ENCODE measurements around the gene GSX2.
A peak's percentile ranks its signal among the peaks of the same experiment; 100 is the strongest.
"Not testable (repeated sequence)": the region's sequence is repeated elsewhere in the genome, so short reads cannot be mapped to it uniquely, and the experiment has no call there.

Gene GSX2

GRCh38 chr4:54099748-54100574, at the start of gene GSX2:
Gene GSX2 (plus strand): TSS chr4:54100163. CDS start chr4:54100345, 182 bp downstream.
- DNase-seq: peak in 10 of 56 donors; percentile 7 to 56 (median 23)

GRCh38 chr4:54050214-54050904, 49.6 kb upstream of the GSX2 start:
- DNase-seq: no peak

GRCh38 chr4:54053322-54053721, 46.6 kb upstream of the GSX2 start:
- DNase-seq: not testable (repeated sequence)

GRCh38 chr4:54054501-54054900, 45.5 kb upstream of the GSX2 start:
- no peak for DNase-seq

- DNase-seq: no peak
These were observed 44.5 kb upstream of the GSX2 start for GRCh38 chr4:54055494-54055893.

GRCh38 chr4:54056360-54056759, 43.6 kb upstream of the GSX2 start:
- no peak for DNase-seq

- no peak for DNase-seq
These were observed 41.8 kb upstream of the GSX2 start for GRCh38 chr4:54058171-54058570.

GRCh38 chr4:54060116-54060515, 39.8 kb upstream of the GSX2 start:
- DNase-seq: no peak

GRCh38 chr4:54061067-54061466, 38.9 kb upstream of the GSX2 start:
- DNase-seq: no peak

- DNase-seq: no peak
These were observed 38.1 kb upstream of the GSX2 start for GRCh38 chr4:54061873-54062272.

GRCh38 chr4:54062392-54062791, 37.6 kb upstream of the GSX2 start:
- no peak for DNase-seq

- DNase-seq: no peak
These were observed 36.7 kb upstream of the GSX2 start for GRCh38 chr4:54063229-54063628.

GRCh38 chr4:54063737-54064316, 36.1 kb upstream of the GSX2 start:
- DNase-seq: peak in 34 of 56 donors; percentile 5 to 60 (median 36)

GRCh38 chr4:54064317-54065111, 35.4 kb upstream of the GSX2 start, which contains the start of gene CHIC2:
Gene CHIC2 (minus strand): TSS chr4:54064605. CDS start chr4:54064300, 305 bp downstream.
- DNase-seq: peak; percentile 36 to 94 (median 82)

GRCh38 chr4:54065282-54066087, 34.5 kb upstream of the GSX2 start:
- DNase-seq: no peak

- DNase-seq: no peak
These were observed 33.9 kb upstream of the GSX2 start for GRCh38 chr4:54066088-54066415.

GRCh38 chr4:54066718-54067129, 33.2 kb upstream of the GSX2 start:
- DNase-seq: no peak

- no peak for DNase-seq
These were observed 32.8 kb upstream of the GSX2 start for GRCh38 chr4:54067166-54067565.

- no peak for DNase-seq
These were observed 26.6 kb upstream of the GSX2 start for GRCh38 chr4:54073271-54073880.

- DNase-seq: no peak
These were observed 25.6 kb upstream of the GSX2 start for GRCh38 chr4:54074381-54074780.

Measured in amygdala (tissue), 56 donors.